Measurements from ENCODE around the gene RASSF5. TPM values are rescaled to one million over a fixed set of nuclear protein-coding genes. Genes with fewer than 3 reads are reported as not detected.
A peak's percentile ranks its signal among the peaks of the same experiment; 100 is the strongest.

The RASSF5 gene
- total and polyA plus RNA-seq, 9 of the 15 experiments (the other 6 are each of a cell fraction or from before 2014, with no cell fraction given) = 6.1 to 41.0 (median 25.2) TPM

GRCh38 chr1:206635080-206635977 lies 128.0 kb downstream of the RASSF5 start, which contains the start of gene DYRK3 (continued):
- TF ChIP-seq VEZF1 (CRISPR knock-in tag; IDR thresholded peaks at IDR 0.05) (peak; percentile 95), ARID4B (CRISPR knock-in tag; IDR thresholded peaks at IDR 0.05) (peak; percentile 99), CTBP1 (IDR thresholded peaks at IDR 0.05; ENCODE audit: borderline replicate concordance) (peak; percentile 97), NKRF (IDR thresholded peaks at IDR 0.05; ENCODE audit: borderline replicate concordance) (peak; percentile 95; the same call in 1 of the 2 replicates), ZNF583 (CRISPR knock-in tag; IDR thresholded peaks at IDR 0.05) (no peak), RB1 (IDR thresholded peaks at IDR 0.05; ENCODE audit: low read depth) (peak; percentile 79), ZFPM2 (CRISPR knock-in tag; IDR thresholded peaks at IDR 0.05) (no peak; the same call in 1 of the 2 replicates), E2F1 (CRISPR knock-in tag; IDR thresholded peaks at IDR 0.05) (peak; percentile 85), SNRNP70 (optimal IDR thresholded peaks at IDR 0.05; ENCODE audit: low read depth, low read length) (no peak), ZNF449 (CRISPR knock-in tag; IDR thresholded peaks at IDR 0.05) (no peak), ZZZ3 (IDR thresholded peaks at IDR 0.05) (no peak), CEBPG (CRISPR knock-in tag; IDR thresholded peaks at IDR 0.05) (no peak), CEBPG (tag; conservative IDR thresholded peaks at IDR 0.05 in 1 of 2, IDR thresholded peaks at IDR 0.05 in 1 of 2) (no peak), FOXJ2 (tag; IDR thresholded peaks at IDR 0.05) (peak; percentile 82), FUS (optimal IDR thresholded peaks at IDR 0.05; ENCODE audit: low read depth, low read length) (peak; percentile 76), NR4A1 (CRISPR knock-in tag; IDR thresholded peaks at IDR 0.05) (no peak; the same call in 1 of the 2 replicates), NR4A1 (tag; IDR thresholded peaks at IDR 0.05) (no peak)

Measured in K562 (cell line).